Measurements from ENCODE around the gene RCOR1.

GRCh38 chr14:102754370-102755262 is 162.2 kb downstream of the RCOR1 start:
- no peak for TF ChIP-seq POLR2AphosphoS5 (IDR thresholded peaks at IDR 0.05)
- no peak for TF ChIP-seq CTCF (IDR thresholded peaks at IDR 0.05 in 8 of 11, conservative IDR thresholded peaks at IDR 0.05 in 3 of 11)
- no peak for TF ChIP-seq POLR2A (IDR thresholded peaks at IDR 0.05)
